Medulla oblongata (tissue), 1 donor: ENCODE measurements around the gene TNIK.
A peak's percentile ranks its signal among the peaks of the same experiment; 100 is the strongest.
"Not testable (repeated sequence)": the region's sequence is repeated elsewhere in the genome, so short reads cannot be mapped to it uniquely, and the experiment has no call there.

Experiments
- DNase-seq: peaks from one replicate; pipeline ENCODE4 v3.0.0-alpha.2; 2015; ENCODE audit errors: extremely low spot score

Gene TNIK

DNA sequence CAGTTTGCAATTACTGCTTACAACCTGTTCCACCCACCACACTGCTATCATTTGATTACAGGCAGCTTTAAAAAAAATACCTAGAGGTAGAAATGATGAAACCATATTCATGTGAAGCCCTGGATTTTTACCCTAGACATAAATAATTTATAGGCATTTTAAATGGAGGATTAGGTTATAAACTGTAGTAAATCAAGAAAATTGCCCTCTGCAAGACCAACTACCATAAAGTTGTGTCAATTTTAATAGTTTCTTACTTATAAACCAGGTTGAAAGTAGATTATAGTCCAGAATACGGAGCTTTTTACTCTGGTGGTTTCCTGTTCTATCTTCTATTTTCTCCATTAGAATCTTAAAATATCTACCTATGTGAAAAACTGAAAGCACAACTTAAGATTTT lies 13.9 kb downstream of the TNIK start:
- DNase-seq: no peak

DNA sequence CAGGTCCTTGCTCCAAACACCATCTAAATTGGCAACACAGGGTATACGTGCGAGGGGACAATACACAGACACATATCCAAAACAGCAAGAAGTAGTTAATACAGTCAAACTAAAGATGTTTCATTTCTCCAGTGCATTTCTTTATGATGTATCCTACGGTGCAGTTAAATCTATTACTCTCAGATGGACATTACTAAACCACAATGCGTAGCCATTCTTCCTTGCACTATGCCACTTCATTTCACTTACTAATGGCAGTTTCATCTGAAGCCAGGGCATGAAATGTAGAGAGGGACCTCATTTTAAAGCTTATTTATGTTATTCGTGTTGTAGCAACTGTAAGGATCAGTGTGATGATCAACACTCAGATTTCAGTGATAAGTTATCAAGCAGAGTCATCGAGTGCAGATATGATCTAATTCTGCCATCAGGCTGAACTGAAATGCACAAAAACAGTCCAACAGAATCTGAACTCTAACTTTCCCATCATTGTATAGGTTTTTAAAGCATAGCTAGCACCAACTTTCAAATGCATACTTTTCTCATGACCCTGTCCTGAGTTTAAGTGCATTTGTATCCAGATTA lies 14.5 kb downstream of the TNIK start:
- DNase-seq: no peak

DNA sequence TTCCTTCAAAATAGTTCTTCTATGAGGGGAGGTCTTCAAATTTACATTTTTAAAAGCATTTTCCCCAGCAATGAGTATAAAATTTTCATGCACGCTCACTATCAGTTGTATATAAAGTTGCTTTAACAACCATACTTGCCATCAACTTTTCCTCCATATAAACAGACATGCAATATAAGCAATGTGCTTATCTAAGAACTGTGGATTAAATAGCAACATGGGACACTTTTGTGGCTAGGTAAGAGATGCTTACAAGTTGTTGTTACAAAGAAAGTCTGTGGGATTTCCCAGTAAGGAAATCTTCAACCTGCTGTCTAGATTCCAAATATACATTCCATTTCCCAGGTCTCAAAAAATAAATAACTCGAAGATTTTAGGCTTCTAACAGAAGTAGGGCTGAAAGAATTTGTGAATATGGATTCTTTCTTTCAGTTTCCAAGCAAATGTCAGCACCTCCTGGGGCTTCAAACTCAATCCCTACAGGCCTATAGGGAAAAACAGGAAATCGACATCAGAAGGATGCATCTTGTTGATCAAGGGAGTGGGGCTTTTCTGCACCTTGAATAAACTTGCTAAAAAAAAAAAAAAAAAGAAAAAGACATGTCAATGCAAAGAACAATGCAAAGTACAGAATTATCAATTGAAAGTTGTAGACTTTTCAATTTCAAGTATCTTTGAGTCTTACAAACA lies 16.1 kb downstream of the TNIK start:
- no peak for DNase-seq

DNA sequence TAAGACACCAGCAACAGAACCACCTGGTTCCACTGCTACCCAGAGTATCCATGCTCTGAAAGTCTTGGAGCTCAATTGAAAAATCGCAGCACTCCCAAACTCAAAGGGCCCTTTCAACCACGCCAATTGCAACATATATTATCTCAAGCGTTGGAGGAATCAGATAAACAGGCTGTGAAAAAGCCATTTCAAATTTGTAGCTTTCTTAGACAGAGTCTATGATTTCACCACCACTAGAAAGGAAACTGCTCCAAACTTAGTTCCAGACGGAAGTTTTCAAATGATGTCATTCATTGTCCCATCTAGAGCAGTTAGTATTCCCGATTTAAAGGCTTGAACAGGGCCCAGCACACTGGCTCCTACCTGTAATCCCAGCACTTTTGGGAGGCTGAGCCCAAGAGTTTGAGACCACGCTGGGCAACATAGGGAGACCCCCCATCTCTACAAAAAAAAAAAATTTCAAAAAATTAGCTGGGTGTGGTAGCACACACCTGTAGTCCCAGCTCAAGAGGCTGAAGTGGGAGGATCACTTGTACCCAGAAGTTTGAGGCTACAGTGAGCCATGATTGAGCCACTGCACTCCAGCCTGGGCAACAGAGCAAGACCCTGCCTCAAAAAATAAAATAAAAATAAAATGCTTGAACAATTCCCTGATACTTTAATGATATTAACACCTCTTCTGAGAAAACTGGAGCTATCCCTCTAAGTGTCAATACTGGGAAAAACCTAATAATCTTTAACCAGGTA lies 16.8 kb downstream of the TNIK start:
- no peak for DNase-seq

DNA sequence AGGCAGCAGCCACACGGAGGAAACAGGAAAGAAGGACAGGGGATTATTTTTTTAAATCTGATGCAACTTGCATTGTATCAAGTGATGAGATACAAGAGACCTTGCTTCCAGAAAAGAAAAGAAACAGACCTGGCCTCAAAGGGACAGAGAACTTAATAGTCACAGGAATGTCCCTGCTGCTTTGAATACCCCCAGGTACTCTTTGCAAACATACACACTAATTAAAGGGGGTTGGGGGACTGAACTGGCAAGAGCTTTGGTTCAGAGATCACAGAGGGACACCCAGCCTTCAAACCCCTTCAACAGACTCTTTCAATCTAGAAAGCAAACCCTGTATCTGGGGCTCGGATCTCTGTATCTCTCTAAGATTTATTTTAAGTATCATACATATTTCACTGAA lies 18.0 kb downstream of the TNIK start:
- DNase-seq: no peak

DNA sequence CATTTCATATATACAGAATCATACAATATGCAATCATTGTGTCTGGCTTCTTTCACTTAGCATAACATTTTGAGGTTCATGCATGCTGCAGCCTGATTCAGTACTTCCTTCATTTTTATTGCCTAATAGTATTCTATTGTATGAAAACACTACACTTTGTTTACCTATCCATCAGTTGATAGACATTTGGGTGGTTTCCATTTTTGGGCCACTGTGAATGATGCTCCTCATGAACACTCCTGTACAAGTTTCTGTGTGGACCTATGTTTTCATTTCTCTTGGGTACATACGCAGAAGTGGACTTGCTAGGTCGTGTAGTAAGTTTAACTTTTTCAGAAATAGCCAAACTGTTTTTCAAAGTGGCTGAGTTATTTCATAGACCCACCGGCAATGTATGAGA lies 18.8 kb downstream of the TNIK start:
- DNase-seq: no peak

DNA sequence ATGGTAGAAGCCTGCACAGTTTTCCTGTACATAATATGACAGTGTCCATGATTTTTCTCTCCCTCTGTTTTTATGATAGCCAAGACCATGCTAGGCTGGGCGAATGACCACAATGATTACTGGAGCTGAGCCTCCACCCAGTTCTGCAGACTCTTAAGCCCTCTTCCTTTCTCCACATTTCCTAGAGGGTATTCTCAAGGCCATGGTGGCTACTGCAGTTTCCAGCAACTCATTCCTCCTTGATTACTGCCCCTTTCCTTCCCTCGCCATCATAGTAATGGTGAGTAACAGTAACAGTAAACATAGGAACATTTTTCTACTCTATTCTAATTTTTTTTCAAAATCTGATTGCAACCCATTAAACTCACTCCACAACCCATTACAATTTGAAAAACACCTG lies 20.2 kb downstream of the TNIK start:
- no peak for DNase-seq

DNA sequence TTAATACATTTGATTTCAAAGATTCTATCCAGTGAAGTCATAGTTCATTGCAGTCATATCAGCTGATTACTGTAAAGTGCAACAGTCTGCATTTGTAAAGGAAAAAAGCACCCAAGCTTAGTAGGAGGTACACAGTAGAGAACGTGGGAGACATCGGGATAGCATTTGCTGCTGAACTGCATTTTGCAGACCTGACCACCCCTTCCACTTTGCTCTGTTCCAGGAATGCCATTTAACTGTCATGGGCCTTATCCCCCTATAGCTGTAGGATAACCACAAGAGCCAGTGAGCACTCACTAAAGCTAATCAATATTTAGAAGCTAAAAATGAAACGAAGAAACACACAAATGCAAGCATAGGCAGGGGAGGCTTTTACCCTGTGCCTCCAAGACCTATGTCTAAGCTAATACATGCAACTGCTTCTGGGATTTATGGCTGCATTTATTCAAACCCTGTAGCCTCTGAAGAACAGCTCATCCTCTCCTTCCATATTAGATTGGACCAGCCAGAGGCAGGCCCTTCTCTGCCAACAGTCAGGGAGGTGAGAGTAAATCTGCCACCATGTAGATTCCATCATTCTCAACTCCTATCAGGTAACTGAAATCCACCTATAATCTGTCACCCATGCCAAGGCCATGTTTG lies 23.0 kb downstream of the TNIK start:
- no peak for DNase-seq

DNA sequence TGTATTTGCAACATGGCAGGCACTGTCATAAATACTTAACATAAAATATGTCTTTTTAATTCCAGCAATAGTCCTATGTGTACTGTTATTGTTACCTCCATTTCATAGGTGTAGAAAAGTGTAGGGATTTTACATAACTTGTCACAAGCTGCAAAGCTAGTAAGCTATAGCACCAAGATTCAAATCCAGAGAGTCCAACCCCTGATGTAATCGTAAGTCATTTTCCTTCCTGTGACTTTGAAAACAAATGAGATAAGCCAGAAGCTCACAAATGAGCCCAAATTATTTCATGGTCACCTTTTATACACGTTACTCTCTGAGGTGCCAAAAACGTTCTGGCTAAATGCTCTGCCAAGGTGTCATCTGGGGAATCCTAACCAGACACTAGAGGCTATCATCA lies 23.8 kb downstream of the TNIK start:
- DNase-seq: no peak

DNA sequence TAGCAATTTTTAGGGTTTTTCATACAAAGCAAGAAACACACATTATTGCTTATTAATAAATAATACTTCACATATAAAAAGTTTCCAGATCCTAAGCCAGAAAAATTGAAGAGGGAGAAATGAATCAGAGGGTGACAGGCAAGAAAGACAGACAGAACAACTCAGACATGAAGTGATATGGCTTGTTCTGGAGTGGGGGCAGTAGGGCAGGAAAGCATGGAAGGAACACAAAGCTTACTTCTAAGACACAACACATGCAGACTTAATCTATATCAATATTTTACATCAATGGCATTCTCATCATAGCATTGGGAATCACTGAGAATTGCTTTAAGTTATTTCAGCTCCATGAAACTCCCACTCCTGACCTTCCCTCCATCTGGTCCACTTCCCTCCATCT lies 24.4 kb downstream of the TNIK start:
- DNase-seq: no peak

DNA sequence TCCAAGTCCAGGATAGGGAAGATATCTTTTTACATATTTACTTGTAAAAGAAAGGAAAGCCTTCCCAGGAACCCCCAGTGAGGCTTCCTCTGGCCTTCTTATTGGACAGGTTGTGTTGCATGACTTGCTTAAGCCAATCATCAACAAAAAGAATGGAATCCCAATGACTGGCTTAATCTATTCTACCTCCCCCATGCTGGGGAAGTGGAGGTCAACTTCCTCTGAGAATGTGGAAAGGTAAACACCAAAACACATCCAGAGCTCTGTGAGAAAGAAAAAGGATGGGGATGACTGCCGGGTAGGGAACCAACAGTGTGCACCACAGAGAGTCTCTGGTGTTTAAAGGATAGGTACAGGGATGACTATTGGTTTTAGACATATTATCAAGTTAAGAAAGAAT lies 25.1 kb downstream of the TNIK start:
- no peak for DNase-seq

DNA sequence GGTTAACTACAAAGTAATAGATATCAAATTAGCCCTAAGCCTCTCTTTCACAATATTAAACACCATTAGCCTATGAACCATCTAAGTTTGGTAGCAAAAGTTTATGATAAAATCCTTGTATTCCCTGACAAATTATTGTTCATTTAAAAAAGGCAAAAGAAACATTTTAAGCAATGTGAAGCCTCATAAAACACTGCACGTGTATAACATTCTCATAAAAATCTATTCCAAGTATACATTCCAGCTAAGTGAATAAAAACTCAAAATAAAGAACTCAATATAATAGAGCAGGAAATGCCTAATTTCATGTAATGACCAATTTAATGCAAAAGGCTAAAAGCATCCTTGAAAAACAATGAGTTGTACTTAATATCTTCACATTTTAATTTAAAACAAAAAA lies 27.7 kb downstream of the TNIK start:
- DNase-seq: no peak

DNA sequence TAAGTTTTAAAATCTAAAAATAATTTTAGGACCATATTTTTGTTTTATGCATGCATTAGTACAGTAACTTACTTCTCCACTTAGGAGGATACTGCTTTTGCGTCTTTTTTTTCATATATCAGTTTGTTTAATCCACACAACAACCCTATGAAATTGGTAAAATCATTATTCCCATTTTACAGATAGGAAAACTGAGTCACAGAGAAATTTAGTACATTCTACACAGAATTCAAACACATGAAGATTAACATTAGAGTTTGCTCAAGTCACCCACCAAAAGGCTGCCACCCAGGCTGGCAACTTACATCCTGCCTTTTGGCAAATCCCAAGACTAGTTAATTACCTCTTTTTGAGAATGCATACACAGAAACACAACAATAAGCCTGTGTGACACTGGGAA lies 28.7 kb downstream of the TNIK start:
- DNase-seq: no peak

DNA sequence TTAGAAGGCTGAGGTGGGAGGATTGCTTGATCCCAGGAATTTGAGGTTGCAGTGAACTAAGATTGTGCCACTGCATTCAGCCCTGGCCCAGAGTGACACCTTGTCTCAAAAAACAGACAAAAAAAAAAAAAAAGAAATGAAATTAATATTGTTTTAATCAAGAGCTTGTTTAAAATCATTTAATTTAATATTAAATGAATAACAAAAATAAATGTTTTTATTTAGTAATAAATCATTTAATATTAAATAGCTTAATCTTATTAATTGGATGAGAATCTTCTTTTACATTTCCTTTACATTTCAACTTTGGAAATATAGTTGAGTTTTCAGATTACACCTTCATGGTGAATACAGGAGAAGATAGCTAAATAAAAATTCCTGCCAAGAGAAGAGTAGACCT lies 29.7 kb downstream of the TNIK start:
- DNase-seq: no peak

DNA sequence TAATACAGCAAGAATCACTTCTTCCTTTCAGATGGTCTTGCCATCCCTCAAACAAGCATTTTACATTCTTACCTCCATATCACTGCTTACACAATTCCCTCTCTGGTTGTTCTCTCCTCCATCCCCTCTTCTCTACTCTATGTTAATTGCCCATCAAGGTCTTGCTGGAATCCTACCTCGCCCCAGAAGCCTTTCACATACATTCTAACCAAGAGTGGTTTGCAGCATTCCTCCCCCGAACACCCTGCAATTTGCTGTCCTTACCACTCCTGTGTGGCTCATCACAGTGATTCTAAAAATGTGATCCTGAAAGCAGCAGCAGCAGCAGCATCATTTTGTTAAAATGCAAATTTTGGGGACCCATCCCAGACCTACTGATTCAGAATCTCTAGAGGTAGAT lies 30.6 kb downstream of the TNIK start:
- DNase-seq: no peak

DNA sequence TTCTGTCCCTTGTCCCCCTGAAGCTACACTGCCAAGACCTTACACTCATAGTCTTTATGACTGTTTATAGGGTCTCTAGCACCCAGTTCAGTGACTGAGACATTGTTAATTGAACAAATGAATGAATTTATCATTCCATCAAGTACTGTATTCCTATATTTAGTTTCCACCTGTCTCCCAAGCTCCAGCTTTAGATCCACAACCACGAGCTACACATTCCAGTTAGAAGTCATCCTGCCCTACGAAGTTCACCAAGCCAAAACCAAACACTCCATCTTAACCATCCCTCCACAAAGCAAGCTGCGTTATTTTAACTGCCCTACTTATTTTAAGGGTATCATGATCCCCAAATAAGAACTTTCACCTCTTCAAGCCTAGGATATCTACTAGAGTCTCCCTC lies 31.3 kb downstream of the TNIK start:
- no peak for DNase-seq

DNA sequence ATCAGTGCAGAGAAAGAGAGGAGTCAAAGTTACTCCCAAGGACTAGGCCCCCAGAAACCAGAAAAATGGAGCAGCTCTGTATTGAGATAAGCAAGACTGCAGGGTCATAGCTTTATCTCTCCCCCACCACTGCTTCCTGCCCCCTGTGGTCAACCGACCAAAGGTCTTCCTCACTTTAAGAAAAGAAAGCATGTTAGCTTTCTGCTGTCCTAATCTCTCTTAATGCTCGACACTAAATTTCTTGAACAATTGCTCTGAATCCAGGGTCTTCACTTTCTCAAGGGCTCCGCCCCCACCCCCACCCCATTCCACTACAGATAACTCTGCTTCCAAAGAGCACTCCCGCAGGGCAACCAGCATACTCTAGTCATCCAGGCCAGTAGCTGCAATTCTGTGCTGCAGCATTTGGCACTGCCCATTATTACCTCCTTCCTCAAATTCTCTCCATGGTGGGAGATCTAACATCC lies 31.9 kb downstream of the TNIK start:
- DNase-seq: no peak

DNA sequence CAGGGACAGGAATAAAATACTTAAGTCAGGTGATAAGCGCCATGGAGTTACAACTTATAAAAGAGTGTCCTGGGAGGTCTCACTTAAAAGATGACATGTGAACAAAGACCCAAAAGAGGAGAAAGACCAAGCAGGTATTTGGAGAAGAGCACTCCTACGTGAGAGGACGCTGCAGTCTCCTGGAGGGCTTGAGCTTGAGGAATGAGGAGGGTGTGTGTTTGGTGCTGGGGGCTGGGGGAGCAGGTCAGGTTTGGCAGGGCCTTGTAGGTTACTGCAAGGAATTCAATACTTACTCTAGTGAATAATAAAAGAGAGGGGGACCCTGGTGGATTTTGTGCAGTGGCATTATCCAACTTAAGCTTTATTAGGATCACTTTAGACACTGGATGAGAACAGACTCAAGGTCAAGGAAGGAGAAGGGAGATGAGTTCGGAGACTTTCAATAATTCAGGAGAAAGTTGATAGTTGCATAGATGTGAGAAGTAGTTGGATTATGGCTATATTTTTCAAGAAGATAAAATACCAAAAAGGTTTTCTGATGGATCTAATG lies 32.4 kb downstream of the TNIK start:
- DNase-seq: no peak

DNA sequence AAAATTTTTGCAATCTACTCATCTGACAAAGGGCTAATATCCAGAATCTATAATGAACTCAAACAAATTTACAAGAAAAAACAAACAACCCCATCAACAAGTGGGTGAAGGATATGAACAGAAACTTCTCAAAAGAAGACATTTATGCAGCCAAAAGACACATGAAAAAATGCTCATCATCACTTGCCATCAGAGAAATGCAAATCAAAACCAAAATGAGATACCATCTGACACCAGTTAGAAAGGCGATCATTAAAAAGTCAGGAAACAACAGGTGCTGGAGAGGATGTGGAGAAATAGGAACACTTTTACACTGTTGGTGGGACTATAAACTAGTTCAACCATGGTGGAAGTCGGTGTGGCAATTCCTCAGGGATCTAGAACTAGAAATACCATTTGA lies 36.1 kb downstream of the TNIK start:
- DNase-seq: not testable (repeated sequence)

DNA sequence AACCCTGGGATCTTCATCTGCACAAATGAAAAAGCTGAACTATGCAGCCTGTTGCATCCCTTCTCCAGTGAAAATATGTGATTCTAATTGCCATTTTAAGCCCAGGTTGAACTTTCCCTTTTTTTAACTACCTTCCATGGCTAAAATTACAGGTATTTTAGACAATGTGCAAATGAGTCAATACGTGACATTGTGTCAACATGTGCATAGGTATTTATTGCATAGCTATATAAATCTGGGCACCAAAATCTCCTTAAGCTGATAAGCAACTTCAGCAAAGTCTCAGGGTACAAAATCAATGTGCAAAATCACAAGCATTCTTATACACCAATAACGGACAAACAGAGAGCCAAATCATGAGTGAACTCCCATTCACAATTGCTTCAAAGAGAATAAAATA lies 37.4 kb downstream of the TNIK start:
- DNase-seq: not testable (repeated sequence)

DNA sequence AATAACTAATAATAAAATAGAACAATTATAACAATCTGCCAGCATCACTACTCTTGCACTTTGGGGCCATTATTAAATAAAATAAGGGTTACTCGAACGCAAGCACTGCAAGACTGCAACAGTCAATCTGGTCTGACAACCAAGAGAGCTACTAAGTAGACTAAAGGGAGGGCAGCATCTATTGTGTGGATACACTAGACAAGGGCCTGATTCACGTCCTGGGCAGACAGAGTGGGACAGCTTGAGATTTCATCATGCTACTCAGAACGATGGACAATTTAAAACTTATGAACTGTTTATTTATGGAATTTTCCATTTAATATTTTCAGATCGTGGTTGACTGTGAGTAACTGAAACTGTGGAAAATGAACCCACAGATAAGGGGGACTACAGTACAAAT lies 39.5 kb downstream of the TNIK start:
- DNase-seq: peak; percentile 72

DNA sequence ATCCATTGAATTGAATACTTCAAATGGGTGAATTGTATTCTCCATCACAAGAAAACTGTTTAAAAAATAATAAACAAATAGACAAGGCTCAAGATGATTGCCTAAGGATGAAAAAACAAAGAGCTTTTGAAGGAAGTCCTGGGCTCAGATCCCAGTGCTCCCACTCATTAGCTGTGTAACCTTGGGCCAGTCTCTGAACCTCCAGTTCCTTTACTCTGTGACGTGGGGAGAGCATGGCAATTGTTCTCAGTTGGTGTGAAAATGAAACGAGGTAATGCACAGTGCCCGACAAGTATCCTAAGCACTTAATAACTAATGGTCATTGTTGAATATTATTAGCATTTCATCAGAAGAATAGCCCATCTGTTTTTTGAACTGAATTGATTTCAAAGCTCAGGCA lies 40.7 kb downstream of the TNIK start:
- DNase-seq: peak; percentile 51
